H7 (cell line): ENCODE results near the gene OR13C2. TPM values are rescaled to one million over a fixed set of nuclear protein-coding genes. Genes with fewer than 3 reads are reported as not detected.
"Not testable (repeated sequence)": the region's sequence is repeated elsewhere in the genome, so short reads cannot be mapped to it uniquely, and the experiment has no call there.

Source experiments
- DNase-seq: peaks from one replicate; pipeline ENCODE4 v3.0.0; 2012
- H3K27me3 ChIP-seq: 2 replicates; pipeline ENCODE4 v1.6.0; 2011; ENCODE audit warnings: mild to moderate bottlenecking, low read length; ENCODE audit not compliant: control insufficient read depth, insufficient read depth
- H3K36me3 ChIP-seq: replicated peaks from 2 replicates; pipeline ENCODE4 v1.5.1; 2011; ENCODE audit warnings: low read length; ENCODE audit not compliant: control insufficient read depth, insufficient read depth
- H3K4me3 ChIP-seq: 2 replicates; pipeline ENCODE4 v1.5.1; 2011; ENCODE audit warnings: low read depth, mild to moderate bottlenecking, control low read depth, low read length, moderate library complexity; ENCODE audit not compliant: insufficient read depth
- total RNA-seq: library from RNA; depleted of rRNA; stranded (reverse); fragments of >200 nt; shearing (Covaris generic); gene quantifications from 2 replicates; pipeline ENCODE4 v1.2.3, GENCODE V29; 2014; rRNA removed

OR13C2 gene
- total RNA-seq, result not detected in 2 replicates

- not testable (repeated sequence) for DNase-seq, H3K36me3 ChIP-seq, H3K4me3 ChIP-seq, H3K27me3 ChIP-seq
Measured at GRCh38 chr9:104605527-104605926, at the start of gene OR13C2. TSS of gene OR13C2 (minus strand) at chr9:104605627. CDS start at chr9:104605627, 0 bp downstream.

GRCh38 chr9:104635456-104635855, 30.0 kb upstream of the OR13C2 start:
- Histone ChIP-seq H3K36me3 (no peaks in the 10 kb centered on the region), H3K4me3 (no peak overlapping the region), H3K27me3 (no peaks in the 10 kb centered on the region)
- DNase-seq, result no peak

- Histone ChIP-seq H3K36me3 (no peaks in the 10 kb centered on the region), H3K27me3 (no peaks in the 10 kb centered on the region), H3K4me3 (no peak overlapping the region)
- DNase-seq, result no peak
Measured at GRCh38 chr9:104633976-104634520, 28.6 kb upstream of the OR13C2 start.

GRCh38 chr9:104625964-104626363, 20.5 kb upstream of the OR13C2 start:
- H3K4me3 ChIP-seq, DNase-seq, H3K27me3 ChIP-seq, H3K36me3 ChIP-seq: not testable (repeated sequence)

GRCh38 chr9:104618104-104618503, 12.7 kb upstream of the OR13C2 start, which contains the start of gene OR13C9:
TSS of gene OR13C9 (minus strand) at chr9:104618204. CDS start at chr9:104618204, 0 bp downstream.
- DNase-seq, result no peak
- H3K4me3 ChIP-seq, result no peak within 1 kb of the TSS
- no peaks in the 10 kb centered on the region for H3K27me3 ChIP-seq
- H3K36me3 ChIP-seq, result no peaks in the 10 kb centered on the region

- H3K27me3 ChIP-seq, result no peaks in the 10 kb centered on the region
- no peak for DNase-seq
- no peaks in the 10 kb centered on the region for H3K36me3 ChIP-seq
- no peak overlapping the region for H3K4me3 ChIP-seq
Measured at GRCh38 chr9:104617418-104617817, 12.0 kb upstream of the OR13C2 start.

GRCh38 chr9:104611213-104611612, 5.8 kb upstream of the OR13C2 start:
- no peaks in the 10 kb centered on the region for H3K36me3 ChIP-seq
- H3K27me3 ChIP-seq, result no peaks in the 10 kb centered on the region
- H3K4me3 ChIP-seq, result no peak overlapping the region
- no peak for DNase-seq

GRCh38 chr9:104608336-104608735, 2.9 kb upstream of the OR13C2 start:
- Histone ChIP-seq H3K4me3 (no peak overlapping the region), H3K36me3 (no peaks in the 10 kb centered on the region), H3K27me3 (no peaks in the 10 kb centered on the region)
- DNase-seq, result no peak

DNA sequence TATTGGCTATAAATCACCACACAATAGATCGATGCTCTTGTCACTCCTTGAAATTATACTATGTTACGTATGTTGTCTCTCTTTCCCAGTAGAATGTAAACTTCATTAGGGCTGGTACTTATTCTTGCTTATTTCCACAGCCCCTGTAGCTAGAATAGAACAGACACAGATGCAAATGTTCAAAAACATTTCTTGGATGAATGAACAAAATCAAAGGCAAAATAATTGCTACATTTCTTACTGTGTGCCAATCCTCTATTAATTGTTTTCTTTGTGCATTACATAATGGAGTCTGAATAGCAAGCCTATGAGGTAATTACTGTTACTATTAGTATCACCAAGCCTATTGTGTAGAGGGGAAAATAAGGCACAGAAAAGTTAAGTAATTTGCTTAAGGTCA, 725 bp upstream of the OR13C2 start:
- no peaks in the 10 kb centered on the region for H3K27me3 ChIP-seq

DNA sequence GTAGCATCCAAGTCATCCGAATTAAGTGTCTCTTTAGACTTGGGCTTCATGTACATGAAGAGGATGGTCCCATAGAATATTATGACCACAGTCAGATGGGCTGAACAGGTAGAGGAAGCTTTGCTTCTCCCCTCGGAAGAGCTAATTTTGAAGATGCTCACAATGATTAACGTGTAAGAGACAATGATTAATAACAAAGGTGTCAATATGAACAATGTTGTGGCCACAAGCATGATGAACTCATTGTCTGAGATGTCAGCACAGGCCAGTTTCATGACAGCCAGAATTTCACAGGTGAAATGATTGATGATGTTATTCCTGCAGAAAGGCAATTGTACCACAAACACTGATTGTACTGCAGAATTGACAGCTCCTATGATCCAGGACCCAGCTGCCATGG, 626 bp downstream of the OR13C2 start:
- Histone ChIP-seq H3K4me3 (no peak overlapping the region), H3K27me3 (no peaks in the 10 kb centered on the region), H3K36me3 (no peaks in the 10 kb centered on the region)
- no peak for DNase-seq

More for the DNA sequence above, 725 bp upstream of the OR13C2 start:
- Histone ChIP-seq H3K4me3 (no peak overlapping the region), H3K36me3 (no peaks in the 10 kb centered on the region)
- DNase-seq, result no peak

DNA sequence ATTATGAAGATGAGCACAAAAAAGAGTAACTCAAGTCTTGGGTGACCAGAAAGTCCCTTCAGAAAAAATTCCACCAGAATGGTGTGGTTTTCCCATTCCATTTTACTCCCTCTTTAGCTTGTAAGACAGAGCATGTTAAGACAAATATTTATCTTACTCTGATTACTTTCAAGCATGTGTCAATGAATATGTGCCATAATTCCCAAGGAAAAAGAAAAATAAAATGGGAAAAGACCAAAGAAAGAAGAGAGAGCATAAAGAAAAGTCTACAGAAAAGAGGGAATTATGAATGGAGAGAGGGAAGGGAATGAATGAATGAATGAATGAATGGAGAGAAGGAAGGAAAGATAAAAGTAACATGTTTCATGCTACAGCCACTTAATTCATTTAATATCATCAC, 6.1 kb downstream of the OR13C2 start, which contains the start of gene OR13C5:
TSS of gene OR13C5 (minus strand) at position 101 of the 400 bp plus-strand sequence. CDS start at position 101, 0 bp downstream.
- H3K36me3 ChIP-seq, DNase-seq, H3K27me3 ChIP-seq, H3K4me3 ChIP-seq: not testable (repeated sequence)

GRCh38 chr9:104598749-104599148, 6.7 kb downstream of the OR13C2 start:
- not testable (repeated sequence) for DNase-seq, H3K27me3 ChIP-seq, H3K36me3 ChIP-seq, H3K4me3 ChIP-seq

- no peaks in the 10 kb centered on the region for H3K36me3 ChIP-seq
- no peak for DNase-seq
- no peak overlapping the region for H3K4me3 ChIP-seq
- no peaks in the 10 kb centered on the region for H3K27me3 ChIP-seq
Measured at GRCh38 chr9:104589626-104590025, 15.8 kb downstream of the OR13C2 start.

DNA sequence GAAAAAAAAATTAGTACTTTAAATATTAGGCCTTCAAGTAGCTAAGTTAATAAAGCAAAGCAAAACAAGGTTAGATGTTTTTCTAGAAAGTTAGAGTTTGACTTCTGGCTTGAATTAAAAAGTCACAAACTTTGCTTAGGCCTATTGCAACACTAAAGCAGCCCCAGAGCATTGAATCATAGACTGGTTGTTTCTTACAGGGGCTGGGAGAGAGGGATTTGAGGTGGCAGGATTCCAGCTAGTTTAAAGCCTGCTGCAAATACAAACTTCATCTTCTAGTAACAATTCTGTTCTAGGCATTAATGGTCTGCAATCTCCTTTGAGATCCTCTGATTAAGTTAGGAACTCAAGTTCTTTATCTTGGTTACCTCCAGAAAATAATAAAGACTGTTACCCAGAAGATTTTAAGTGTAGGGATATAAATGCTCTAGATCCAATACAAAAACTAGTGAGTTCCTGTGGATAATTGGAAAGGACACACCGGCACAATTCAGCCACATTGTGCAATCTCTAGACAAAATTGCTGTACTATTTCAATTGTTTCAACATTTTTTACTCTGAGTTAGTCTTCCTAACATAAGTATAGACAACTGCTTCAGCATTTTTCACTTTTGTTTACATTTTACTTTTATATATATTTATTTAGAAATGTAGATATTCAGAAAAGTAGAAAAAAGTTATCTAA, 18.8 kb downstream of the OR13C2 start:
- no peaks in the 10 kb centered on the region for H3K36me3 ChIP-seq
- no peaks in the 10 kb centered on the region for H3K27me3 ChIP-seq
- H3K4me3 ChIP-seq, result no peak overlapping the region
- no peak for DNase-seq

- Histone ChIP-seq H3K27me3 (no peaks in the 10 kb centered on the region), H3K36me3 (no peaks in the 10 kb centered on the region), H3K4me3 (no peak overlapping the region)
- DNase-seq, result no peak
Measured at GRCh38 chr9:104580562-104580961, 24.9 kb downstream of the OR13C2 start.
